Gastrocnemius medialis (tissue), 4 donors: Measurements from ENCODE around the gene GMPS. TPM values are rescaled to one million over a fixed set of nuclear protein-coding genes. Genes with fewer than 3 reads are reported as not detected.

Experiments
- ATAC-seq, 2 donors: fragments of 150-250 bp; one replicate each; pipeline ENCODE4 v1.9.1; 2016
- DNase-seq, 2 donors: peaks; one replicate each; pipeline ENCODE4 v3.0.0-alpha.2; 2019
- H3K27ac ChIP-seq, 4 donors: fragments of 200-600 bp; sonication (generic); 1 replicate in 1 of 4; 2 replicates in 3 of 4; pipeline ENCODE4 v1.5.1; 2016 to 2018; ENCODE audit warnings: mild to moderate bottlenecking in 2 of 4, moderate library complexity in 1 of 4
- H3K27me3 ChIP-seq, 3 donors: fragments of 200-600 bp; sonication (generic) in 2 of 3; 1 replicate in 1 of 3; 2 replicates in 2 of 3; pipeline versions ENCODE4 v1.5.1 to v1.6.0; 2016 to 2019; ENCODE audit warnings: mild to moderate bottlenecking in 1 of 3, moderate library complexity in 1 of 3
- H3K36me3 ChIP-seq, 2 donors: fragments of 200-600 bp; sonication (generic) in 1 of 2; one replicate each; pipeline ENCODE4 v1.5.1; 2017 to 2018
- H3K4me1 ChIP-seq, 2 donors: fragments of 200-600 bp; sonication (generic) in 1 of 2; one replicate each; pipeline ENCODE4 v1.5.1; 2016 to 2017; ENCODE audit warnings: mild to moderate bottlenecking in 2 of 2
- H3K4me3 ChIP-seq, 4 donors: fragments of 200-600 bp; sonication (generic) in 3 of 4; 1 replicate in 1 of 4; 2 replicates in 3 of 4; pipeline ENCODE4 v1.5.1; 2016 to 2019; ENCODE audit warnings: mild to moderate bottlenecking in 2 of 4
- H3K9me3 ChIP-seq, 3 donors: fragments of 200-600 bp; sonication (generic) in 2 of 3; 1 replicate in 1 of 3; 2 replicates in 2 of 3; pipeline ENCODE4 v1.5.1; 2016 to 2019
- POLR2A ChIP-seq, 2 donors: fragments of 450-650 bp; IDR thresholded peaks; one replicate each; pipeline ENCODE4 v1.6.1; 2017; ENCODE audit warnings: antibody characterized with exemption in 2 of 2, mild to moderate bottlenecking in 2 of 2, moderate library complexity in 2 of 2
- in situ Hi-C, 4 donors: fragments of 200-750 bp; cut with MboI; loops; one replicate each; pipeline versions ENCODE4 v1.15.0 to v1.8.0; 2017; ENCODE audit warnings: low sequenced_read_pairs in 4 of 4
- intact Hi-C: fragments of 100-400 bp; cut with DNase I; formaldehyde crosslinking; loops from one replicate; pipeline ENCODE4 v1.15.1; 2023; ENCODE audit warnings: low total_unique reads
- total RNA-seq, 4 donors: library from RNA; depleted of rRNA; stranded (reverse); fragments of >200 nt; gene quantifications; one replicate each; pipeline versions ENCODE4 v1.1.0 to v1.2.3, GENCODE V29; 2016
- TF ChIP-seq, protein P1 (sequence below), 5 experiments: fragments of 450-650 bp in 3 of 5; fragments of 200-600 bp in 2 of 5; sonication (generic) in 2 of 5; IDR thresholded peaks in 4 of 5; conservative IDR thresholded peaks in 1 of 5; 1 replicate in 4 of 5; 2 replicates in 1 of 5; pipeline ENCODE4 v1.5.1; 2016 to 2019; ENCODE audit warnings: antibody characterized with exemption in 5 of 5, mild to moderate bottlenecking in 3 of 5, moderate library complexity in 3 of 5

GMPS gene
- total RNA-seq, 4 donors from 2014 or later = 26.7 to 34.7 (median 32.5) TPM

DNA sequence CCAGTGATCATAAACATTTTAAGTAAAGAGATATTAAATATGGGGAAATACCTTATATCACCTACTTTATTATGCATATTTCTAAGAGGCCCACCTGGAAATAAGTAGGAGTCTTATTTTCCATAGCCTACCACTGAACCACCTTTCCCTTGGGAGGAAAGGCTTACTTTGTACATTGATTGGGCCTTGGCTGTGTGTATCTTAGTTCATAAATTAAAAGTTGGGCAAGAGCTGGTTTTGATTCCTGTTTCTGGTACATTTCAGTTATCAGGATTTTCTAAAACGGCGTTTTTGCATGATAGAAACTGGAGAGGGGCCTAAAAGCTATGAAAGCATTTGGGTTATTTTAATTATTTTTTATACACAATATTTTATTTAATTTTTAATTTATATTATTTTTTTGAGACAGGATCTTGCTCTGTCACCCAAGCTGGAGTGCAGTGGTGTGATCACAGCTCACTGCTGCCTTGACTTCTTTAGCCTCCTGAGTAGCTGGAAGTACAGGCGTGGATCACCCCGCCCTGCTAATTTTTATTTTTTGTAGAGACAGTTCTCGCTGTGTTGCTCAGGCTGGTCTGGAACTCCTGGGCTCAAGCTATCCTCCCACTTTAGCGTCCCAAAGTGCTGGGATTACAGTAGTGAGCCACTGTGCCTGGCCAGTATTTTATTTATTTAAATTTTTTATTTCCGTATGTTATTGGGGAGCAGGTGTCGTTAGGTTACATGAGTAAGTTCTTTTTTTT is 2.6 kb downstream of the GMPS start:
- ATAC-seq = no peak
- Histone ChIP-seq H3K27ac (no peak overlapping the region), H3K36me3 (no peaks in the 10 kb centered on the region), H3K9me3 (no peaks in the 10 kb centered on the region), H3K27me3 (no peaks in the 10 kb centered on the region), H3K4me1 (peaks cover 26 to 29% of the 10 kb centered on the region in 2 donors), H3K4me3 (no peak overlapping the region)
- in situ Hi-C loops (loop anchor here in 2 of 4 donors (25.0 kb wide), 1 partner anchor 1289 kb away; the partner anchor contains the start of gene CCNL1 (in 2 of the 2)), intact Hi-C loops (no loop called here)
- TF ChIP-seq POLR2A (IDR thresholded peaks at IDR 0.05) = no peak
- TF ChIP-seq, protein P1, sequence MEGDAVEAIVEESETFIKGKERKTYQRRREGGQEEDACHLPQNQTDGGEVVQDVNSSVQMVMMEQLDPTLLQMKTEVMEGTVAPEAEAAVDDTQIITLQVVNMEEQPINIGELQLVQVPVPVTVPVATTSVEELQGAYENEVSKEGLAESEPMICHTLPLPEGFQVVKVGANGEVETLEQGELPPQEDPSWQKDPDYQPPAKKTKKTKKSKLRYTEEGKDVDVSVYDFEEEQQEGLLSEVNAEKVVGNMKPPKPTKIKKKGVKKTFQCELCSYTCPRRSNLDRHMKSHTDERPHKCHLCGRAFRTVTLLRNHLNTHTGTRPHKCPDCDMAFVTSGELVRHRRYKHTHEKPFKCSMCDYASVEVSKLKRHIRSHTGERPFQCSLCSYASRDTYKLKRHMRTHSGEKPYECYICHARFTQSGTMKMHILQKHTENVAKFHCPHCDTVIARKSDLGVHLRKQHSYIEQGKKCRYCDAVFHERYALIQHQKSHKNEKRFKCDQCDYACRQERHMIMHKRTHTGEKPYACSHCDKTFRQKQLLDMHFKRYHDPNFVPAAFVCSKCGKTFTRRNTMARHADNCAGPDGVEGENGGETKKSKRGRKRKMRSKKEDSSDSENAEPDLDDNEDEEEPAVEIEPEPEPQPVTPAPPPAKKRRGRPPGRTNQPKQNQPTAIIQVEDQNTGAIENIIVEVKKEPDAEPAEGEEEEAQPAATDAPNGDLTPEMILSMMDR (IDR thresholded peaks at IDR 0.05 in 4 of 5, conservative IDR thresholded peaks at IDR 0.05 in 1 of 5) = no peak
- DNase-seq = no peak

DNA sequence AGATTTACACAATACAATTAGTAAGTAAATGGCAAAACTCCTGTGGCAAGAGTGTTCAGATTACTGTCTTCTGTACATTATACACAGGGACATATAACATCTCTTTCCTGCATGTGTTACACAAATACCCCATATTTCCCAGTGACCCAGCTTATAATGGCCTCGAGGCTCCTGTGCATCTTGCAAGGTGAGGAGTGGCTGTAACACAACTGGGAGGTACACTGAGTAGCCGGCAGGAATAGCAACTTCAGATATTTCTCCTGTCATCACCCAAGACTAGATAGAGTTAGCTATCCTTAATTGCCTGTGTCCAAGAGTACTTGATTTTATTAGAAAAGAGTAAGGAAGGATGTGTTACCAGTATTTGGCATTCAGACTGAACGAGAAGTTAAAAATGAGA is 5.6 kb downstream of the GMPS start:
- Histone ChIP-seq H3K4me3 (no peak overlapping the region), H3K4me1 (peaks cover 19 to 21% of the 10 kb centered on the region in 2 donors), H3K36me3 (no peaks in the 10 kb centered on the region), H3K27ac (no peak overlapping the region), H3K9me3 (no peaks in the 10 kb centered on the region), H3K27me3 (no peaks in the 10 kb centered on the region)
- DNase-seq (no peak), ATAC-seq (no peak)
- intact Hi-C loops = no loop called here
- no peak for TF ChIP-seq POLR2A (IDR thresholded peaks at IDR 0.05)
- TF ChIP-seq, protein P1 (IDR thresholded peaks at IDR 0.05 in 4 of 5, conservative IDR thresholded peaks at IDR 0.05 in 1 of 5) = no peak
- in situ Hi-C loops = no loop called here

DNA sequence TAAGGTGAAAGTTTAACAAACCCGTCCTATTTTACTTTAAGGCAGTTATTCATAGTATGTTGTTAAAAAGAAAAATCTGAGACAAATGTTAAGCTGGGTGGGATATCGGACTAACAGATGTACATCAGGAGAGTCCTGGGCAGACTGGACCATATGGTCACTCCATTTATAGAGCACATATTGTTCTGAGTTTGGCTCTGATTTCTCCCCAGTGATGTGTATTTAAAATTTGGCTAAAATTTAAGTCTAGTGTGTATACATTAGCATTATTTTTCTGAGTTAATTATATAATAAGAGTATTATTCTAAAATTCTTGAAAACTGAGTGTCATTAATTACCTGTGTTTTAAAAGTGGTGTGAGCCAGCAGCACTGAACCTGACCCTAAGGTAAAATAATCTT is 6.1 kb downstream of the GMPS start:
- intact Hi-C loops = no loop called here
- peaks cover 19 to 21% of the 10 kb centered on the region in 2 donors for H3K4me1 ChIP-seq
- ATAC-seq = no peak

DNA sequence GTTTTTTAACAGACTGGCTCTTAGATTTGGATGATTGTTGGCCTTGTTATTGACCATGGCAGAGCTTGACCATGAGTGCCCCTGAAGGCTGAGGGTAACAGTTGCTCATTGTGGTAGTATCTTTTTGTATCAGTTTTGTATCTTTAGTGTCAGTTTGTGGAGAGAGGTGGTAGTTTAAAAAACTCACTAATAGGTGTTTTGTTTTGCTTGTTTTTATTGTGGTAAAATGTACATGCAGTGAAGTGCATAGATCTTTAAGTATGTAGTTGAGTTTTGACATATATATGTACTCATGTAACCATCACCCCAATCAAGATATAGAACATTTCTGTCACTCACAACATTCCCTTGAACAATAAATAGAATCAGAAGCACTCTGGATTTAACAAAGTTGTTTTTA is 9.8 kb downstream of the GMPS start:
- Histone ChIP-seq H3K27ac (no peak overlapping the region), H3K27me3 (no peaks in the 10 kb centered on the region), H3K9me3 (no peaks in the 10 kb centered on the region), H3K4me3 (no peak overlapping the region), H3K36me3 (no peaks in the 10 kb centered on the region), H3K4me1 (peaks cover 5% of the 10 kb centered on the region in 2 donors)
- no peak for ATAC-seq
- no peak for TF ChIP-seq POLR2A (IDR thresholded peaks at IDR 0.05)
- DNase-seq = no peak
- intact Hi-C loops = no loop called here
- in situ Hi-C loops = no loop called here

More for the DNA sequence above, 6.1 kb downstream of the GMPS start:
- H3K27me3 ChIP-seq = no peaks in the 10 kb centered on the region
- TF ChIP-seq, protein P1 (IDR thresholded peaks at IDR 0.05 in 4 of 5, conservative IDR thresholded peaks at IDR 0.05 in 1 of 5) = no peak
- no peak for TF ChIP-seq POLR2A (IDR thresholded peaks at IDR 0.05)
- H3K9me3 ChIP-seq = no peaks in the 10 kb centered on the region
- H3K27ac ChIP-seq = no peak overlapping the region
- in situ Hi-C loops = no loop called here
- DNase-seq = no peak
- no peaks in the 10 kb centered on the region for H3K36me3 ChIP-seq
- H3K4me3 ChIP-seq = no peak overlapping the region

DNA sequence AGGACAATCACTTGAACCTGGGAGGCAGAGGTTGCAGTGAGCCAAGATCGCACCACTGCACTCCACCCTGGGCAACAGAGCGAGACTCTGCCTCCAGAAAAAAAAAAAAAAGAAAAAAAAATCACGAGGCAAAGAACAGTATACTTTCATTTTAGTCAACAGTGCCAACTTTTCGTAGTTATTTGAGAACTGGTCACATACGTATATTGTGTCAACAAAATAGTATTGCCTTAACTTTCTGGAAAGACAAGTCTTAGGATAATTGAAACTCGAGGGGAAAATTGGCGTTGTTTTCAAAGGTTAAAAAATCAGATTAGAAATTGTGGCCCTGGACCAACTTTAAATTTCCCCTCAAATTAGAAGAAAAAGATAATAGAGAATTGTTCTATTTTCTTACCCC is 13.8 kb downstream of the GMPS start:
- TF ChIP-seq, protein P1 (IDR thresholded peaks at IDR 0.05 in 4 of 5, conservative IDR thresholded peaks at IDR 0.05 in 1 of 5) = no peak
- no peak for TF ChIP-seq POLR2A (IDR thresholded peaks at IDR 0.05)
- in situ Hi-C loops (no loop called here), intact Hi-C loops (no loop called here)
- Histone ChIP-seq H3K36me3 (no peaks in the 10 kb centered on the region), H3K9me3 (no peaks in the 10 kb centered on the region), H3K4me1 (peaks cover 0 to under 1% of the 10 kb centered on the region in 2 donors), H3K27ac (no peak overlapping the region), H3K4me3 (no peak overlapping the region), H3K27me3 (no peaks in the 10 kb centered on the region)
- no peak for ATAC-seq
- no peak for DNase-seq
